ENCODE data around the gene KIRREL3.

GRCh38 chr11:126525216-126525615 lies 475.4 kb downstream of the KIRREL3 start:
- TF ChIP-seq CTCF (conservative IDR thresholded peaks at IDR 0.05) (no peak), ZFX (IDR thresholded peaks at IDR 0.05) (no peak)
